ENCODE measurements around the gene RAB37.

The RAB37 gene

DNA sequence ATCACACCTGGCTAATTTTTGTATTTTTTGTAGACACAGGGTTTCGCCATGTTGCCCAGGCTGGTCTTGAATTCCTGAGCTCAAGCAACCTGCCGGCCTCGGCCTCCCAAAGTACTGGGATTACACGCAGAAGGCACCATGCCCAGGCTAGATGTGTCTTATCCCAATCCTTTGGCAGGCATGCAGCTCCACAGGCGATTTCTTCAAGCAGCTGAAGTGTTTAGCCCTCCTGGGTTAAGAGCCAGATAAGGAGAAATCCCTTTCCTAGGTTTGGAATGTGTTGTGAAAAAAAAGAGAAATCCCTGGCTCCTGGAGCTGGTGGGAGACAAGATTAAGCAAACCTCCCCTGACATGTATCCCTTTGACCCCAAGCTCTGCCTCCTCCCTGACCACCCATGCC lies 9.3 kb downstream of the RAB37 start:
- DNase-seq, result no peak

- no peak for DNase-seq
Observed at GRCh38 chr17:74746922-74747321, 9.9 kb downstream of the RAB37 start.

- DNase-seq, result no peak
Observed at GRCh38 chr17:74748279-74748528, 11.1 kb downstream of the RAB37 start.

DNA sequence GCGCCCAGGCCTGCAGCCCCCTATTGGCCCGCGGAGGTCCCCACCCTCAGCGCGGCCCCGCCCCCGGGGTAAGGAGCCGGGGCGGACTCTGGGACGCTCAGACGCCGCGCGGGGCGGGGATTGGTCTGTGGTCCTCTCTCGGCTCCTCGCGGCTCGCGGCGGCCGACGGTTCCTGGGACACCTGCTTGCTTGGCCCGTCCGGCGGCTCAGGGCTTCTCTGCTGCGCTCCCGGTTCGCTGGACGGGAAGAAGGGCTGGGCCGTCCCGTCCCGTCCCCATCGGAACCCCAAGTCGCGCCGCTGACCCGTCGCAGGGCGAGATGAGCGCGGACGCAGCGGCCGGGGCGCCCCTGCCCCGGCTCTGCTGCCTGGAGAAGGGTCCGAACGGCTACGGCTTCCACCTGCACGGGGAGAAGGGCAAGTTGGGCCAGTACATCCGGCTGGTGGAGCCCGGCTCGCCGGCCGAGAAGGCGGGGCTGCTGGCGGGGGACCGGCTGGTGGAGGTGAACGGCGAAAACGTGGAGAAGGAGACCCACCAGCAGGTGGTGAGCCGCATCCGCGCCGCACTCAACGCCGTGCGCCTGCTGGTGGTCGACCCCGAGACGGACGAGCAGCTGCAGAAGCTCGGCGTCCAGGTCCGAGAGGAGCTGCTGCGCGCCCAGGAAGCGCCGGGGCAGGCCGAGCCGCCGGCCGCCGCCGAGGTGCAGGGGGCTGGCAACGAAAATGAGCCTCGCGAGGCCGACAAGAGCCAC lies 11.6 kb downstream of the RAB37 start, which contains the start of gene NHERF1:
TSS of gene NHERF1 (plus strand) at position 100 of the 750 bp plus-strand sequence. CDS start at position 319, 219 bp downstream.
- DNase-seq, result peak; percentile 96

GRCh38 chr17:74749279-74750038 lies 12.4 kb downstream of the RAB37 start:
- DNase-seq, result no peak

GRCh38 chr17:74750039-74750326 lies 12.9 kb downstream of the RAB37 start:
- DNase-seq, result no peak

- no peak for DNase-seq
Observed at GRCh38 chr17:74750327-74751069, 13.4 kb downstream of the RAB37 start.

- DNase-seq, result no peak
Observed at GRCh38 chr17:74752415-74752814, 15.4 kb downstream of the RAB37 start.

DNA sequence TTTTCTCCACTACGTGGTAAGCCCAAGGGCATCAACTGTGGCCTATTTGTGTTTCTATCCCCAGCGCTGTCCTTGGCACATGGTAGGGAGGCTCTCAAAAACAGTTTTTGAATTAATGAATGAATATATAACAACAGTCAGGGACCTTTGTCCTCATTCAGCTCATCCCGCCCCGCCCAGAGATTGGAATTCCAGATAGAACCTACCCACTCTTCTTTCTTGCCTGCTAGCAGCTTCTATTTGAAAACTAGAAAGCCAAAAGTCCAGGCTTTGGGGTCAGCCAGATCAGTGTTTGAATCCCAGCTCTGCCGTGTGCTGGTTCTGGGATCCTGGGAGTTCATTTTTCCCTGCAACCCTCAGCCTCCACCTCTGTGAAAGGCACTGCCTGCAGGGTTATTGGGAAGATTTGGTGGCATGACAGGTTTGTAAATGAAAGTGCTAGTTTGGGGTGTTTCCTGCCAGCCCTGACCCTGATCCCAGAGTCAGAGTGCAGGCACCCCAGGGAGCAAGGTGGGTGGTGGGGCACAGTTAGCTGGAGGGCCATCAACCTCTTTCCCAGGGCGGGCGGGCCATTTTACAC lies 15.9 kb downstream of the RAB37 start:
- DNase-seq, result no peak

GRCh38 chr17:74754832-74755231 lies 17.8 kb downstream of the RAB37 start:
- DNase-seq, result no peak

DNA sequence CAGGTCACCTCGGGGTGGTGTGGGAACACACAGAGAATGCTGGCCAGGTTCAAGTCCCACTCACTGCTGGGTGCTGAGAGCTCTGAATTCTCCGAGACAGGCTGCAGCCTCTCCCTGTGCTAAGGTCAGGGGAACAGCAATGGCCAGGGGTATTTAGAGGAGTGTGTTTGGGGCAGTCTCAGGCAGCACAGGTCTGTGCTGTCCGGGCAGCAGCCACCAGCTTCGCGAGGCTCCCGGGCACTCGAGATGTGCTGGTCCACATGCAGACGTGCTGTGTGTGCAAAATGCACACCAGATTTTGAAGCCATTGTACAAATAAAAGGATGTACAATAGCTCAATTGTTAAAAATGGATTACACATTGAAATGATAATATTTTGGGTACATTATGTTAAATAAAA lies 18.5 kb downstream of the RAB37 start:
- no peak for DNase-seq

DNA sequence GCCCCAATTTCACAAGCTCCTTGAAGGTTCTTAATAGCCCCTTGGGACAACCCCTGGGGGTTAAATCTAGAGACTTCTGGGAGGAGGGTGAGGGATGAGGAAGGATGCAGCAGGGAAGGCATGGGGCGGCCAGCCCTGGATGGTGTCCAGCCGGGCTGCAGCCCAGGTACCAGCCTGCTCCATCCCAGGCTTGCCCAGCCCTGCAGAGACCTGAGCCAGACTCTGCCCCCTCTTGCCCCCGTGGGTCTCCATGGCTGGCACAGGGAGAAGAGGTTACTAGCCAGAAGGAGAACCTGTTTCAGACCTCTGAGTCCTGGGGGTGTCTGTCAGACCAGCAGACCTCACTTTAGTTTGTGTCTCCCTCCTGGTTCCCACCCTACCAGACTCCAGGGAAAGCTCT lies 19.8 kb downstream of the RAB37 start:
- no peak for DNase-seq

DNA sequence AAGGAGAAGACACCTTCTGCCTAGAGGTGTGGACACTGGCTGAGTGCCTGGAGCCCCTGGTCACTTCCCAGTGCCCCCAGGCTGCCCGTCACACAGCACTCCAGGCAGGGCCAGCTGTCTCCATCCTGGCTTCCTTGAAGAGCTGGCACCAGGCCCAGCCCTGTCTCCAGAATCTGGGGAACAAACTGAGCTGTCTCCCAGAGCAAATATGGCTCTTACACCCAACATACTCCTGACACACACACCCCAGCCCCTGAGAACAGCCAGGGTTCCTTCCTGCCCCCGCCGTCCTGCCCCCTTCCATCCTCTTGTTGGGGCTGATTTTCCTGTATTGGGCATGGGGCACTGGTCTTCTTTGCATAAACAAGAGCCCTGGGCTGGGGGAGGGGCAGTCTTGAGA lies 20.4 kb downstream of the RAB37 start:
- DNase-seq, result no peak

DNA sequence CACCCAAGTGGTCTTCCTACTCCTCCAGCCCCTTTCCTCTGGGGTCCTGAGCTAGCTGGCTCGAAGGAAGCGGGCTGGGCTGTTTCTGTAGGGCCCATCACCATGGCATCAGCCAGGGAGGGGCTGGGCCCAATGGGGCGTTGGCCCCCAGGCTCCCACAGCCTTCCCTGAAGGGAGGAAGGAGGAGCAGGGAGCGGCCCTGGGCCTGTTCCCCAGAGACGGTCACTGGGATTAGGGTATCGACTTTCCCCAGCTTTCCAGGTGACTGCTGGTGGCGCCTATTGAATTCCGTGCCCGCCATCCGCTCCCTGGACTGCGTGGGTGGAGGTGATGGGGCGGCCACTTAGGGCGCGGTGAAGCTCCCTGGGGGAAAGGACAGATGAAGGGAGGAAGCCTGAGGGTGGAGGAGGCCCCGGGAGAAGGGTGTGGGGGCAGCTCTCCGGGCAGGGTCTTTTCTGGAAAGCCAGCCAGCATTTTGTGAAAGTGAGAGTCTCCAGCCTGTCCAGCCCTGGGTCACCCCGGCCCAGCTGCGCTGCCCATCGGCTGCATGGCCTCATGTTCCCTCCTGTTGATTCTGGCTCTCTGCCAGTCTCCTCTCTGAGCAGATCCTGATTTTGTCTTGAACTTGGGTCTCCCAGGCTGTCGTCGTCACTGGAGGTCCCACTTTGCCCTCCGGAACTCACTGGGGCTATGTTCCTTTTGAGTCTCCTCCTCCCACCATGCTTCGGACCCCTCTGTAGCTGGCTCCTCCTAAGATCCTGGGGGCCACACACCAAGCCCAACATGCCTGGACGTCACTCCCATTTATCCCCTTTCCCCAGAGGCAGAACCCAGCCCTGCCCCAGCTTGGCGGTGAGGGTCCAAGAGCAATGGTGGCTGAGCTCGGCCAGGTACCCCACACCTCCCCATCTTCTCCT lies 21.1 kb downstream of the RAB37 start:
- DNase-seq, result no peak

- DNase-seq, result no peak
Observed at GRCh38 chr17:74758848-74759168, 21.8 kb downstream of the RAB37 start.

DNA sequence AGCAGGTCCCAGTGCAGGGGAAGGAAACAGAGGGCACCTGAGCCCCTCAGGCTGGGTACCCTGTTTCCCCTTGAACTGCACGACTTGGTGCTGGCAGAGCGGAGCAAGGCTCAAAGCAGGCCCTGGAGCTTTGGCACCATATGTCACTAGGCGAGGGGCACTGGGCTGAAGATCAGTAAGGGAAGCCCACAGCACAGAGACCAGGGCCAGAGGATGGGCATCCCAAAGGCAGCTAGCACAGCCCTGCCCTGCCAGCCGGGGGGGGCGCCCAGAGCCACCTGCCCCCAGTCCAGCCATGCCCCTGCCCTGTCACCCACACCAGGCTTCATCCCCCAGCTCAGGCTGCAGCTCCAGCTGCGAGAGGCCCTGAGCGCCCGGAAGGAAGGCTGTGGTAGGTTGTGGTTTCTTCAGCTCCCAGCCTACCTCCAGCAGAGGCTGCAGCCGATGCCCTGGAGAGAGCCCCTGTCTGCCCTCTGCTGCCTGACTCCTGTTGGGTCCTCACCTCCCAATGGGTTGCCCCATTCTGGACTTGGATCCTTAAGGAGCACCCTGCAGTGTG lies 22.3 kb downstream of the RAB37 start:
- DNase-seq, result no peak

GRCh38 chr17:74759941-74760340 lies 22.9 kb downstream of the RAB37 start:
- no peak for DNase-seq

DNA sequence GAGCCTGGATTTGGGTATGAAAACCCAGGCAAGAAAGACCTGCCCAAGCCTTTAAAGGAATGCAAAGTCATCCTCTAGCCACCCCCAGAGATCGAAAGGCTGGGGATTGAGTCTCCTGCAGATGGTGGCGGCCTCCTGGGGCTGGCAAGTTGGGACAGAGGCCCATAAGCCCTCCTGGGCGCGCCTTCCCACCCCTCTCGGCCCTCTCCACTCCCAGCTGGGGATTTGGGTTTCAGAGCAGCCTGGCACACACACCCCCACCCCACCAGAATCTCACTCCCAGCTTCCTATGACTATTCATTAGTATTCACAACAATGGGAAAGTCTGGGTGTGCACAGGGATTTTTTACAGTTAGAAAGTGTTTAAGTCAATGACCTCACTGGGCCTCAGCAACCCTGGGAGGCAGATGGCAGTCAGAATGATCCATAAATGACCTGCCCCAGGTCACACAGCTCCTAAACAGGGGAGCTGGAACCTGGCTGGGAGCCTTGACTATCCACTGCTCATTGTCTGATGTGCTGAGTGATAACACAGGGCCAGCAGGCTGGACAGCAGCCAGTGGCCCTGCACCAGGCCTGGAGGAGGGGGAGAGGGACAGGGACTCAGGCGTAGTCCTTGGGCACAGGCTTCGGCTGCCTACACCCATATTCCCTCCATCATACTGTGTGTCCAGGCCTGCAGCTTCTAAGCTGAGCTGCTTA lies 23.5 kb downstream of the RAB37 start:
- DNase-seq, result no peak

DNA sequence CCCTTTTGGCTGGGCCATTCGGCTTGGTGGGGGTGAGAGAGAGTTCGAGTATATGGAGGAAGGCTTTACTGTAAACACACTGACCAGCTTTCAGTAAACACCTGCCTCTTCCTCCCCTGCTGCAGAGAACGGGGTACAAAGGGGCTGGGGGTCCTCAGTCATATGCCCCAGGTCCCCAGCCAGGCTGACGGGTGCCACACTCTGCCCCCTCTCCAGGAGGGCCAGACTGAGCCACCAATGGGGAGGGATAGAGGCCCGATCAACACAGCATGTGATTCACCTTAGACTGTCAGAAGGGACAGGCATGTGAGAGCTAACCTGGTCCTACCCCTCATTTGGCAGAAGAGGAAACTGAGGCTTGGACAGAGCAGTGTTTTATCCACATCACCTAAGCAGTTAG lies 24.4 kb downstream of the RAB37 start:
- no peak for DNase-seq

GRCh38 chr17:74761931-74762330 lies 24.9 kb downstream of the RAB37 start:
- no peak for DNase-seq

- no peak for DNase-seq
Observed at GRCh38 chr17:74763565-74764387, 26.7 kb downstream of the RAB37 start.

All from NCI-H345 (cell line).